BE2C (cell line): ENCODE data around the gene OMD.

Experiments used
- DNase-seq: peaks from one replicate; pipeline ENCODE4 v3.0.0-alpha.2; 2020
- H3K27me3 ChIP-seq: fragments of 250-450 bp; sonication (Bioruptor Pico); 2 replicates; pipeline ENCODE4 v1.5.1; 2020; ENCODE audit warnings: mild to moderate bottlenecking
- H3K36me3 ChIP-seq: fragments of 250-450 bp; sonication (Bioruptor Pico); 2 replicates; pipeline ENCODE4 v1.5.1; 2020; ENCODE audit warnings: mild to moderate bottlenecking
- H3K4me1 ChIP-seq: fragments of 250-450 bp; sonication (Bioruptor Pico); 2 replicates; pipeline ENCODE4 v1.5.1; 2020
- H3K4me3 ChIP-seq: 2 replicates; pipeline ENCODE4 v1.5.1; 2011; ENCODE audit warnings: low read depth, low read length
- H3K9me3 ChIP-seq: fragments of 250-450 bp; sonication (Bioruptor Pico); 2 replicates; pipeline ENCODE4 v1.5.1; 2020
- TF ChIP-seq, protein P1 (sequence below): IDR thresholded peaks from 2 replicates; pipeline ENCODE4 v1.5.1; 2012; ENCODE audit warnings: mild to moderate bottlenecking, low read depth, low read length

OMD gene

DNA sequence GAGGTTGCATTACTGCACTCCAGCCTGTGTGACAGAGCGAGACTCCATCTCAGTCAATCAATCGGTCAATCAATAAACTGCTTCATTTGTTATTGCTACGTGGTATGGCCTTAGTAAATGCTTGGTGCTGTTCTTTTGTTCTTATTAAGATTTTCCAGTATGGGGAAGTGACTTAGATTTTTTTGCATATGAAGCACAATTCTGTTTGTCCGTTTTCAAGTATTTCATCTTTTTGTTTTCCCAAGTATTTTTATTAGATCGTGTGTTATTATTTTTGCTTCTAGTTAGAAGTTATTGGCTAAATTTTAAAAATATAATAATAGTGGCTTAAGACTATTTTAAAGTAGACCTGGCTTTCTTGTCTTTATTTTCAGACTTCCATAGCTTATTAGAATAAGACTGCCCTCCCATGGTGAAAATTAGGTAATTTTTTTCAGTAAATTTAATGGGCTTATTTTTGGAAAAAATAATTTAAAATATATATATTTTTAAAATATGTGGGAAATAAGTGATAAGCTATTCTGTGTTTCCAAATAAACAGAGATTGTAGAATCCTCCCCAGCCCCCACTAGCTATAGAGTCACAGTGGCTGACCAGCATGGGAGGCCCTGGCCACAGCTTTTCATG lies 14.7 kb upstream of the OMD start:
- TF ChIP-seq, protein P1, sequence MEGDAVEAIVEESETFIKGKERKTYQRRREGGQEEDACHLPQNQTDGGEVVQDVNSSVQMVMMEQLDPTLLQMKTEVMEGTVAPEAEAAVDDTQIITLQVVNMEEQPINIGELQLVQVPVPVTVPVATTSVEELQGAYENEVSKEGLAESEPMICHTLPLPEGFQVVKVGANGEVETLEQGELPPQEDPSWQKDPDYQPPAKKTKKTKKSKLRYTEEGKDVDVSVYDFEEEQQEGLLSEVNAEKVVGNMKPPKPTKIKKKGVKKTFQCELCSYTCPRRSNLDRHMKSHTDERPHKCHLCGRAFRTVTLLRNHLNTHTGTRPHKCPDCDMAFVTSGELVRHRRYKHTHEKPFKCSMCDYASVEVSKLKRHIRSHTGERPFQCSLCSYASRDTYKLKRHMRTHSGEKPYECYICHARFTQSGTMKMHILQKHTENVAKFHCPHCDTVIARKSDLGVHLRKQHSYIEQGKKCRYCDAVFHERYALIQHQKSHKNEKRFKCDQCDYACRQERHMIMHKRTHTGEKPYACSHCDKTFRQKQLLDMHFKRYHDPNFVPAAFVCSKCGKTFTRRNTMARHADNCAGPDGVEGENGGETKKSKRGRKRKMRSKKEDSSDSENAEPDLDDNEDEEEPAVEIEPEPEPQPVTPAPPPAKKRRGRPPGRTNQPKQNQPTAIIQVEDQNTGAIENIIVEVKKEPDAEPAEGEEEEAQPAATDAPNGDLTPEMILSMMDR: peak; percentile 2; the same call in 1 of the 2 replicates
- DNase-seq: no peak
- H3K9me3 ChIP-seq: no peaks in the 10 kb centered on the region

DNA sequence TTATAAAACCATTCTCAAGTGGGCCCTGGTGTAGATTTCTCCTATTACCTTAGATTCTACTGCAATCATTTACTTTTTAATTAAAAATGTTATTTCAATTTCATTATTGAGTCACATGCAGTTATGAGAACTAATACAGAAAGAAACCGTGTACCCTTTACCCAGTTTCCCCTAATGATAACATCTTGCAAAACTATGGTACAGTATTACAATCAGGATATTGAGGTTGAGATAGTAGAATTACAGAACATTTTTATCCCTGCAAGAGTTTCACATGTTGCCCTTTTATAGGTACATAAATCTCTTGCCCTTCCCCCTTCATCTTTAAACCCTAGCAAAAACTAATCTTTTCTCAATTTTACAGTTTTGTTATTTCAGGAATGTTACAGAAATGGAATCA lies 11.0 kb upstream of the OMD start:
- TF ChIP-seq, protein P1: no peak
- Histone ChIP-seq H3K9me3 (no peaks in the 10 kb centered on the region), H3K4me1 (no peaks in the 10 kb centered on the region), H3K4me3 (no peak overlapping the region), H3K36me3 (no peaks in the 10 kb centered on the region), H3K27me3 (no peaks in the 10 kb centered on the region)
- no peak for DNase-seq

More for the DNA sequence above, 14.7 kb upstream of the OMD start:
- Histone ChIP-seq H3K27me3 (no peaks in the 10 kb centered on the region), H3K36me3 (no peaks in the 10 kb centered on the region), H3K4me1 (no peaks in the 10 kb centered on the region), H3K4me3 (no peak overlapping the region)

DNA sequence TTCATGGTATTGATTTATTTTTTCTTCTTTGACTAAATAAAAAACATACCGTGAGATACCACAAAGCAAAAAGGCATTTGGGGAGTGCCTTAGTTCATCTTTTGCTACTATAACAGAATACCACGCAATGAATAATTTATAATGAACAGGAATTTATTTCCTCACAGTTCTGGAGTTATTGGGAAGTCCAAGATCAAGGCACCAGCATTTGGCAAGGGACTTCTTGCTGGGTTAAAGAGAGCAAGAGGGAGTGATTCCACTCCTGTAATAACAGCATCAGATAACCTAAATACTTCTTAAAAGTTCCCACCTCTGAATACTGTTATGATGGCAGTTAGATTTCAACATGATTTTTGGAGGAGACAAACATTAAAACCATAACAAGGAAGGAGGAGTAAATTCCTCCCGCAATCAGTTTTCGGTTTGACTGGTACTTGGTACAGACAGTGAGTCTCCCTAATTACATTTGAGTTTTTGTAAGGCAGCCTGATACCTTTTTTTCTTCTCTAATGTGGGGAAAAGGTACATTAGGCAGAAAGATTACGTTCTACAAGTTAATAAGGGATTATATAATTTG lies 8.8 kb upstream of the OMD start:
- Histone ChIP-seq H3K4me1 (no peaks in the 10 kb centered on the region), H3K27me3 (no peaks in the 10 kb centered on the region), H3K36me3 (no peaks in the 10 kb centered on the region), H3K9me3 (no peaks in the 10 kb centered on the region), H3K4me3 (no peak overlapping the region)
- DNase-seq: no peak
- TF ChIP-seq, protein P1: no peak

DNA sequence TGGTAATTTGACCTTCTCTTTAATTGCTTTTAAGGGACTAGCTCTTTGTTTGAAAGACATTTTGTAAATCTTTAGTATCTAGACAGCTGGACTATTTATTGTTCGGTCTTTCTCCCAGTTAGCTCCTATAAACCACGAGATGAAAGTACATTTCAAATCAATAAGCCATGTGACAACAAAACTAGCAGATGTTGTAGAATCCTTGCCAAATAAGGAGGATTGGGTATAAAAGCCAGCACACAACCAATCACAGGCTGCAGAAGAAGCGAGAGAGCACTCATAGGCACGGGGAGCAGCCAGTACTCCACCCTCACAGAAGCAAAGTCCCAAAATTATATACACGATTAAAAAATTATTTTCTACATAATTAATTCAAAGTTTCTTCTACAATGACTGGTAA lies 8.1 kb upstream of the OMD start:
- no peaks in the 10 kb centered on the region for H3K9me3 ChIP-seq
- no peak overlapping the region for H3K4me3 ChIP-seq
- no peaks in the 10 kb centered on the region for H3K27me3 ChIP-seq
- no peak for DNase-seq
- H3K36me3 ChIP-seq: no peaks in the 10 kb centered on the region
- H3K4me1 ChIP-seq: no peaks in the 10 kb centered on the region
- TF ChIP-seq, protein P1: no peak

DNA sequence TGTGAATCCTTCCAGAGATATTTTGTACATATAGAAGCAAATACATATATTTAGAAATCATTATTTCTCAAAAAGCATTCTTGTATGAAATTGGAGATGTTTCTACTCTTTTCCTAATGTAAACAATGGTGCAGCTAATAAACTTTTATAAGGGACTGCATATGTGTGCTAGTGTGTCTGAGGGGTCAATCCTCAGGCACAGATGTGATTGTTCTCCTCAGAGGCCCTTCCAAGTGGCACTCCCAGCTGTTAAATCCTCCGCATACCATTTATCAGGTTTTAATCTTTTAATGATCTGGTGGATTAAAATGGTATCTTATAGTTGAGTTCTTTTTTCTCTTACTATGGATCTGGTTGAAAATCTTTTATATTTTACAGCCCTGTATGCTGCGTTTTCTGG lies 5.6 kb upstream of the OMD start:
- TF ChIP-seq, protein P1: no peak
- Histone ChIP-seq H3K36me3 (no peaks in the 10 kb centered on the region), H3K27me3 (no peaks in the 10 kb centered on the region), H3K4me1 (peaks cover 7% of the 10 kb centered on the region; the same call in 1 of the 2 replicates), H3K4me3 (no peak overlapping the region), H3K9me3 (no peaks in the 10 kb centered on the region)
- DNase-seq: no peak

DNA sequence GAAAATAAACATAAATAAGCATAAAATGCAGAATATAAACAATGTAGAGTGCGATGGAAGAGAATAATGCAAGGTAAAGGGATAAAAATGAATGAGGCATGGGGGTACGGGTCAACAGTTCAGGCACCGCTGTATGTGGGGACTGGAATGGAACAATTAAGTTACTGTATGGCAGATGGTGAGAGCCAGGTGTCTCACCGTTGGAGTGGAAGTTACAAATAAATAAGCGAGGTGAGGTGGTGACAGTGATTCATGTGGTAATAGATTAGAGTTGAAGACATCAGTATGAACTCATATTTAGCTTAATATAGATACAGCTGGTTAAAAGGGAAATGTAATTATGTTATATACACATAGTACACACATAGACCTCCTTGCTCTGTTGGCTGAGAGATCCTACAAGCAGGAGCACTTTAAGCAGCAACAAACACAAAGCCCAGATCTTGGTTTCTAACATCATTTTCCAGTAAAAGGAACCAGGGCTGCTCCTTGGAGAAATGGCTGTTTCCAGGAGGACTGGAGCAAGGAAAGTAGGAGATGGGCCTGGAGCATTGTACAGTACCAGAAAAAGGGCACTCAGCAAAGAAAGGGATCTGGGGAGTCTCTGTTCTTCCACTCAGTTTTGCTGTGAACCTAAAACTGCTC lies 2.4 kb upstream of the OMD start:
- H3K36me3 ChIP-seq: no peaks in the 10 kb centered on the region
- H3K27me3 ChIP-seq: no peaks in the 10 kb centered on the region
- TF ChIP-seq, protein P1: no peak
- peaks cover 7% of the 10 kb centered on the region; the same call in 1 of the 2 replicates for H3K4me1 ChIP-seq
- DNase-seq: peak; percentile 28
- no peak overlapping the region for H3K4me3 ChIP-seq
- H3K9me3 ChIP-seq: no peaks in the 10 kb centered on the region
